GM18520 (cell line): ENCODE data around the gene MUTYH.
"Not testable (repeated sequence)": the region's sequence is repeated elsewhere in the genome, so short reads cannot be mapped to it uniquely, and the experiment has no call there.

Experiments used
- ATAC-seq: cut with Tn5 transposase; IDR thresholded peaks from one replicate; pipeline ENCODE4 v1.9.1; 2021; ENCODE audit not compliant: unreplicated experiment

The MUTYH gene

GRCh38 chr1:45339789-45340558 is at the start of gene MUTYH, which contains the start of gene TOE1:
TSS of gene MUTYH (minus strand) at chr1:45340440. CDS start at chr1:45334505, 5,935 bp downstream.
TSS of gene TOE1 (plus strand) at chr1:45340170. CDS start at chr1:45340253, 83 bp downstream.
- peak; percentile 71 for ATAC-seq

GRCh38 chr1:45386219-45386618 is 46.0 kb upstream of the MUTYH start:
- ATAC-seq = no peak

- ATAC-seq = no peak
Observed at GRCh38 chr1:45385302-45385701, 45.1 kb upstream of the MUTYH start.

- ATAC-seq = not testable (repeated sequence)
Observed at GRCh38 chr1:45384213-45384612, 44.0 kb upstream of the MUTYH start.

- no peak for ATAC-seq
Observed at GRCh38 chr1:45383191-45383590, 43.0 kb upstream of the MUTYH start.

GRCh38 chr1:45381243-45381642 is 41.0 kb upstream of the MUTYH start:
- ATAC-seq = no peak

- no peak for ATAC-seq
Observed at GRCh38 chr1:45380730-45381129, 40.5 kb upstream of the MUTYH start.

- ATAC-seq = no peak
Observed at GRCh38 chr1:45380125-45380524, 39.9 kb upstream of the MUTYH start.

- ATAC-seq = no peak
Observed at GRCh38 chr1:45379524-45379923, 39.3 kb upstream of the MUTYH start.

- ATAC-seq = no peak
Observed at GRCh38 chr1:45378184-45378583, 37.9 kb upstream of the MUTYH start.

- ATAC-seq = no peak
Observed at GRCh38 chr1:45375104-45376090, 35.2 kb upstream of the MUTYH start.

GRCh38 chr1:45373573-45373972 is 33.3 kb upstream of the MUTYH start:
- no peak for ATAC-seq

GRCh38 chr1:45370575-45370974 is 30.3 kb upstream of the MUTYH start:
- no peak for ATAC-seq

- no peak for ATAC-seq
Observed at GRCh38 chr1:45365051-45365450, 24.8 kb upstream of the MUTYH start.

GRCh38 chr1:45364294-45364693 is 24.1 kb upstream of the MUTYH start:
- no peak for ATAC-seq

GRCh38 chr1:45360981-45361380 is 20.7 kb upstream of the MUTYH start:
- not testable (repeated sequence) for ATAC-seq

- no peak for ATAC-seq
Observed at GRCh38 chr1:45359882-45360513, 19.8 kb upstream of the MUTYH start.

- ATAC-seq = no peak
Observed at GRCh38 chr1:45356186-45356585, 15.9 kb upstream of the MUTYH start.

- ATAC-seq = no peak
Observed at GRCh38 chr1:45355683-45356082, 15.4 kb upstream of the MUTYH start.

GRCh38 chr1:45354838-45355237 is 14.6 kb upstream of the MUTYH start:
- no peak for ATAC-seq

- no peak for ATAC-seq
Observed at GRCh38 chr1:45353685-45354084, 13.4 kb upstream of the MUTYH start.
